Thymus (tissue), 11 donors: Measurements from ENCODE around the gene BRICD5. TPM values are rescaled to one million over a fixed set of nuclear protein-coding genes. Genes with fewer than 3 reads are reported as not detected.
"Not testable (repeated sequence)": the region's sequence is repeated elsewhere in the genome, so short reads cannot be mapped to it uniquely, and the experiment has no call there.

Experiments used
- DNase-seq, 9 donors: peaks; one replicate each; pipeline ENCODE4 v3.0.0-alpha.2; 2013; ENCODE audit warnings: low spot score in 9 of 9, low read depth in 6 of 9, missing footprints in 1 of 9
- H3K27ac ChIP-seq, 2 donors: one replicate each; pipeline ENCODE4 v1.5.1; 2013; ENCODE audit warnings: control low read depth in 1 of 2, low read depth in 1 of 2, low read length in 1 of 2, mild to moderate bottlenecking in 1 of 2, moderate library complexity in 1 of 2
- H3K27me3 ChIP-seq, 2 donors: one replicate each; pipeline ENCODE4 v1.5.1; 2013; ENCODE audit warnings: low read length in 1 of 2; ENCODE audit not compliant: control insufficient read depth in 2 of 2, insufficient read depth in 1 of 2
- H3K36me3 ChIP-seq, 2 donors: one replicate each; pipeline ENCODE4 v1.5.1; 2013; ENCODE audit warnings: low read length in 1 of 2, mild to moderate bottlenecking in 1 of 2, moderate library complexity in 1 of 2; ENCODE audit not compliant: control insufficient read depth in 2 of 2, insufficient read depth in 2 of 2
- H3K4me1 ChIP-seq, 2 donors: one replicate each; pipeline ENCODE4 v1.5.1; 2013; ENCODE audit warnings: low read length in 2 of 2; ENCODE audit not compliant: control insufficient read depth in 2 of 2, insufficient read depth in 2 of 2
- H3K4me3 ChIP-seq, 2 donors: one replicate each; pipeline ENCODE4 v1.5.1; 2013; ENCODE audit warnings: low read length in 2 of 2, control low read depth in 1 of 2, mild to moderate bottlenecking in 1 of 2
- H3K9me3 ChIP-seq, 2 donors: one replicate each; pipeline ENCODE4 v1.5.1; 2013; ENCODE audit warnings: low read length in 1 of 2, mild to moderate bottlenecking in 1 of 2; ENCODE audit not compliant: control insufficient read depth in 2 of 2, insufficient read depth in 1 of 2
- WGBS: extraction: QIAGEN DNeasy Blood & Tissue Kit; methylation state at CpG from one replicate; pipeline ENCODE4 v1.1.7; 2013; 5-methylcytosine and 5-hydroxymethylcytosine counted together
- polyA plus RNA-seq: library from polyadenylated mRNA; stranded (reverse); fragments of 200-250 nt; gene quantifications from one replicate; pipeline ENCODE4 v1.2.3, GENCODE V29; 2013
- total RNA-seq: library from RNA; stranded (reverse); fragments of 120-200 nt; gene quantifications from one replicate; pipeline ENCODE4 v1.2.4, GENCODE V29; 2013
- donor health status: healthy.

The BRICD5 gene
- total and polyA plus RNA-seq, 2 donors: 4.0 to 21.3 TPM

GRCh38 chr16:2206420-2206779 is 4.3 kb downstream of the BRICD5 start:
- peak overlapping the region; percentile 79 to 88 for H3K4me3 ChIP-seq
- peaks cover 0 to 3% of the 10 kb centered on the region in 2 donors for H3K9me3 ChIP-seq
- WGBS: 92% methylated on average over 18 of the region's 18 CpGs
- peaks cover 0 to 9% of the 10 kb centered on the region in 2 donors for H3K27me3 ChIP-seq
- H3K36me3 ChIP-seq: peaks cover 33 to 38% of the 10 kb centered on the region in 2 donors
- no peak overlapping the region for H3K27ac ChIP-seq
- peaks cover 12 to 13% of the 10 kb centered on the region in 2 donors for H3K4me1 ChIP-seq
- DNase-seq: no peak

GRCh38 chr16:2205967-2206313 is 4.7 kb downstream of the BRICD5 start:
- peak overlapping the region; percentile 50 to 78 for H3K27ac ChIP-seq
- H3K27me3 ChIP-seq: peaks cover 0 to 9% of the 10 kb centered on the region in 2 donors
- peak overlapping the region; percentile 79 to 88 for H3K4me3 ChIP-seq
- DNase-seq: no peak
- H3K36me3 ChIP-seq: peaks cover 33 to 38% of the 10 kb centered on the region in 2 donors
- H3K4me1 ChIP-seq: peaks cover 12 to 13% of the 10 kb centered on the region in 2 donors
- whole genome bisulfite sequencing: 27% methylated on average over 16 of the region's 16 CpGs
- peaks cover 0 to 3% of the 10 kb centered on the region in 2 donors for H3K9me3 ChIP-seq

GRCh38 chr16:2205104-2205966 is 5.3 kb downstream of the BRICD5 start, which contains the start of gene MLST8:
Gene MLST8, plus strand, starts transcription at chr16:2205454. Its CDS starts 632 bp downstream, at chr16:2206086.
- Histone ChIP-seq H3K27me3 (peaks cover 2 to 12% of the 10 kb centered on the region in 2 donors), H3K27ac (peak within 1 kb of the TSS; percentile 91 to 92), H3K9me3 (peaks cover 0 to 3% of the 10 kb centered on the region in 2 donors), H3K4me1 (peaks cover 12 to 13% of the 10 kb centered on the region in 2 donors), H3K4me3 (peak within 1 kb of the TSS; percentile 79 to 88), H3K36me3 (peaks cover 31 to 37% of the 10 kb centered on the region in 2 donors)
- WGBS: under 1% methylated on average over 93 of the region's 93 CpGs
- DNase-seq: peak; percentile 77 to 95 (median 90)

- H3K27me3 ChIP-seq: peaks cover 6 to 20% of the 10 kb centered on the region in 2 donors
- peaks cover 24 to 30% of the 10 kb centered on the region in 2 donors for H3K36me3 ChIP-seq
- 93% methylated on average over 13 of the region's 13 CpGs for WGBS
- H3K4me1 ChIP-seq: peaks cover 12 to 13% of the 10 kb centered on the region in 2 donors
- H3K27ac ChIP-seq: peak overlapping the region in 1 of 2 donors; percentile 92
- H3K9me3 ChIP-seq: peaks cover 0 to 3% of the 10 kb centered on the region in 2 donors
- peak overlapping the region; percentile 79 to 88 for H3K4me3 ChIP-seq
- peak in 1 of 9 donors; percentile 23 for DNase-seq
Measured at GRCh38 chr16:2204416-2205103, 6.1 kb downstream of the BRICD5 start.

GRCh38 chr16:2203119-2203688 is 7.5 kb downstream of the BRICD5 start:
- H3K36me3 ChIP-seq: peaks cover 11 to 16% of the 10 kb centered on the region in 2 donors
- peaks cover 12 to 13% of the 10 kb centered on the region in 2 donors for H3K4me1 ChIP-seq
- H3K4me3 ChIP-seq, DNase-seq, H3K9me3 ChIP-seq, H3K27ac ChIP-seq: not testable (repeated sequence)
- peaks cover 16 to 33% of the 10 kb centered on the region in 2 donors for H3K27me3 ChIP-seq
- WGBS: 97% methylated on average over 8 of the region's 8 CpGs

- Histone ChIP-seq H3K4me1 (peaks cover 13 to 14% of the 10 kb centered on the region in 2 donors), H3K36me3 (no peaks in the 10 kb centered on the region), H3K9me3 (peaks cover 0 to 5% of the 10 kb centered on the region in 2 donors), H3K27me3 (peaks cover 43 to 55% of the 10 kb centered on the region in 2 donors), H3K27ac (no peak overlapping the region), H3K4me3 (no peak overlapping the region)
- 93% methylated on average over 6 of the region's 6 CpGs for WGBS
- DNase-seq: no peak
Measured at GRCh38 chr16:2200313-2200712, 10.3 kb downstream of the BRICD5 start.

- no peak for DNase-seq
- H3K4me3 ChIP-seq: no peak overlapping the region
- H3K4me1 ChIP-seq: peaks cover 14 to 15% of the 10 kb centered on the region in 2 donors
- no peaks in the 10 kb centered on the region for H3K36me3 ChIP-seq
- H3K9me3 ChIP-seq: peaks cover 0 to 5% of the 10 kb centered on the region in 2 donors
- peaks cover 50 to 61% of the 10 kb centered on the region in 2 donors for H3K27me3 ChIP-seq
- H3K27ac ChIP-seq: no peak overlapping the region
- WGBS: 84% methylated on average over 14 of the region's 14 CpGs
Measured at GRCh38 chr16:2199621-2200139, 11.0 kb downstream of the BRICD5 start.

- H3K36me3 ChIP-seq: no peaks in the 10 kb centered on the region
- no peak for DNase-seq
- WGBS: 90% methylated on average over 5 of the region's 5 CpGs
- H3K9me3 ChIP-seq: peaks cover 0 to 5% of the 10 kb centered on the region in 2 donors
- H3K27ac ChIP-seq: peak overlapping the region in 1 of 2 donors; percentile 27
- peaks cover 56 to 67% of the 10 kb centered on the region in 2 donors for H3K27me3 ChIP-seq
- H3K4me1 ChIP-seq: peaks cover 10 to 13% of the 10 kb centered on the region in 2 donors
- no peak overlapping the region for H3K4me3 ChIP-seq
Measured at GRCh38 chr16:2199095-2199494, 11.6 kb downstream of the BRICD5 start.
